NCI-H526 (cell line): ENCODE results near the gene KHK.

ENCODE experiments used
- DNase-seq, 2 experiments: peaks; one replicate each; lab custom pipeline; 2025; lab: John Stamatoyannopoulos, UW

The KHK gene

DNA sequence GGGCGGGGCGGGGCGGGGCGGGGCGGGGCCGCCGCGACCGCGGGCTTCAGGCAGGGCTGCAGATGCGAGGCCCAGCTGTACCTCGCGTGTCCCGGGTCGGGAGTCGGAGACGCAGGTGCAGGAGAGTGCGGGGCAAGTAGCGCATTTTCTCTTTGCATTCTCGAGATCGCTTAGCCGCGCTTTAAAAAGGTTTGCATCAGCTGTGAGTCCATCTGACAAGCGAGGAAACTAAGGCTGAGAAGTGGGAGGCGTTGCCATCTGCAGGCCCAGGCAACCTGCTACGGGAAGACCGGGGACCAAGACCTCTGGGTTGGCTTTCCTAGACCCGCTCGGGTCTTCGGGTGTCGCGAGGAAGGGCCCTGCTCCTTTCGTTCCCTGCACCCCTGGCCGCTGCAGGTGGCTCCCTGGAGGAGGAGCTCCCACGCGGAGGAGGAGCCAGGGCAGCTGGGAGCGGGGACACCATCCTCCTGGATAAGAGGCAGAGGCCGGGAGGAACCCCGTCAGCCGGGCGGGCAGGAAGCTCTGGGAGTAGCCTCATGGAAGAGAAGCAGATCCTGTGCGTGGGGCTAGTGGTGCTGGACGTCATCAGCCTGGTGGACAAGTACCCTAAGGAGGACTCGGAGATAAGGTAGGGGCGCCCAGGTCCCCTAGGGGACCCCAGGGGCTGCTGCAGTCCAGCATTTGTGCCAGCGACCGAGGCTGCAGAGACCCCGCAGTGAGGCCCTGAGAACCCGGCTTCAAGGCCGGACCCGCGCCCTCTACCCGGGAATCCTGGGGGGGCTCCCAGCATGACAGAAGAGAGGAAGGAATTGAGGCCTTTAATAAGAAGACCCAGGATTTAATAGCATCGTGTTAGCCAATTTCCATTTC is at the start of gene KHK:
KHK (plus strand) TSS at position 49 of the 870 bp plus-strand sequence; CDS start at position 537, 488 bp downstream.
- DNase-seq: peak; percentile 37 to 80

- no peak for DNase-seq
These were observed 48.6 kb upstream of the KHK start for GRCh38 chr2:27038012-27038411.

GRCh38 chr2:27038631-27039339 is 47.8 kb upstream of the KHK start:
- DNase-seq: no peak

- no peak for DNase-seq
These were observed 47.1 kb upstream of the KHK start for GRCh38 chr2:27039426-27039825.

DNA sequence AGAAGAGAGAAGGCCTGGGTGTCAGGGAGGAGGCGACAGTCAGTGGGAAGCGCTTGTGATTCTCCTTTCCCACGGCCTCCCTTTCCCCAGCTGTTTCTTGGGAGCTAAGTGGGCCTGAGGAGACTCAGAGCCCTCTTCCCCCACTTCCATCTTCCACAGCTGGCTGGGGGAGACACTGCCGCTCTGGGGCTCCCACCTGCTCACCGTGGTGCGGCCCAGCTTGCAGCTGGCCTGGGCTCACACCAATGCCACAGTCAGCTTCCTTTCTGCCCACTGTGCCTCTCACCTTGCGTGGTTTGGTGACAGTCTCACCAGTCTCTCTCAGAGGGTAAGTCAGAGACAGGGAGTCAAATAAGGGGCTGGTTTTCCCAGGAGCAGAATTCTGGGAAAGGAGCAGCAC is 46.7 kb upstream of the KHK start:
- no peak for DNase-seq

DNA sequence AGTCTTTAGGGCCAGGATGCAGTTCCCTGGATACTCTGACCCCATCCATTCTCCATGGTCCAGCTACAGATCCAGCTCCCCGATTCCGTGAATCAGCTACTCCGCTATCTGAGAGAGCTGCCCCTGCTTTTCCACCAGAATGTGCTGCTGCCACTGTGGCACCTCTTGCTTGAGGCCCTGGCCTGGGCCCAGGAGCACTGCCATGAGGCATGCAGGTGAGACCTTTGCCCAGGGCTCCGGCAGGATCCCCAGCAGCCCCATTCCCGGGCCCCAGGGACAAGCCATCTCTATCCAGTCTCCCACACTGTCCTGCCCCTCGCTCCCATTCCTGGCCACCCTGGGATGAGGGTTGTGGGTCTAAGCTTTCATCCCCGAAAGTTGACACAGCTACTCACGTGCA is 46.3 kb upstream of the KHK start:
- DNase-seq: no peak

- no peak for DNase-seq
These were observed 44.8 kb upstream of the KHK start for GRCh38 chr2:27041752-27042151.

DNA sequence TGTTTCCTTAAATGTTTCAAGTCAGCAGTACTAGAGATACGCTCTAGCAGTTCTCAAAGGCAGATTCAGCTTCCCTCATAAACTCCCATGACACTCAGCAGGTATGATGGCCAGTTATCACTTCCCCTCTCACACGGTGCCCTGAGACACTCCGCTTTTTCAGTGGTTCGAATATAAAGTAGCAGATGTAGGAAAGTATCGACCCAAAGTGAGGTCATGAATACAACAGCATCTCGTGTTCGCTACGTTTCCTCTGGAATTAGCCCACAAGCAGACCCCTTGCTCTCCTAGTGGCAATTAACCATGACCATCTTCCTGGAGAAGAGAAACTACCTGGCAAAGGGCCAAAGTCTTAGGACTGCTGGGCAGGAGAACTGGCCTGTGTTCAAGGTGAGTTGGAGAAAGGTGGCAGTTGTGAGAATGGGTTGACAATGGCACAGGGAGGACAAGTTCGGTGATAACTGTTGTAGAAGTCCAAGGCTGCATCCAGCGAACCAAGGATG is 44.4 kb upstream of the KHK start:
- DNase-seq: no peak

- no peak for DNase-seq
These were observed 43.5 kb upstream of the KHK start for GRCh38 chr2:27042985-27043634.

DNA sequence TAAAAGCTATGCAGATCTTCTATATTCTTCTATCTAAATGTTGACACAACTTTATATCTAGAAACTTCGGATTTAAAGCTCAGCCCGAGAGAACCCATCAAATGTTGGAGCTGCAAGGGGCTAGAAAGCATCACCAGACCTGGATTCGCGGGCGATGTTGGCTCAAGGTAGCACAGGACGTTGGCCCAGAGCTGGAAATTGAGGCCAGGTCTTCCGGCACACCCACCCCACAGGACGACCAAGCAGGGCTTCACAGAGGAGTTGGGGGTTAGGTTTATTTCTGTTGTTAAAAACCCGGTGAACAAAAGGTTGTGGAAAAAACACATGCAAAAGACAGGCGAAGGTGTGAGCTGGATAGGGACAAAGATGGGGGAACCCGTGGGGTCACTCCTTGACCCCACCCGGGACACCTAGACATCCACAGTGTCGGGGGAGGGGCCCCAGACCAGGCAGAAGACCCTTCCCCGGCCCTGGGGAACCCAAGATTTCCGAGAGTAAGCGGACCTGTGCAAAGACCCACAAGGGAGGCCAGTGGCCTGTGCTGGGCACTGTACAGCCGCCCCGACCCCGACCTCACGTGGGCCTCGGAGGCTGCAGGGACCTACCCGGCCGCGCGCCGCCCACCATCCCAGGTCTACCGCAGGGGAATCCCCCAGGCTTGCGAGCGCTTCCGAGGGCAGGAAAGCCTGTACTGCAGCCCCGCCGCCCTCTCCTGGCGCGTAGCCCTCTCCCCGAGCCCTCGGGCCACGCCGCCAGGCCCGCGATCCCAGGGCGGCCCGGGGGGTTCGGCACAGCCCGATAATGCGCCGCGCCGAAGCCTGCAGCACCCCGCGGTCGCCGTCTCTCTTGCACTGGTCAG is 36.9 kb upstream of the KHK start:
- DNase-seq: peak; percentile 36 to 53

GRCh38 chr2:27050281-27050995 is 36.1 kb upstream of the KHK start:
- DNase-seq: peak; percentile 93 to 96

- DNase-seq: peak; percentile 89 to 94
These were observed 35.3 kb upstream of the KHK start, which contains the start of gene AGBL5 for GRCh38 chr2:27050996-27051901. Gene AGBL5, plus strand, starts transcription at chr2:27051668. Its CDS starts 1,291 bp downstream, at chr2:27052959.

DNA sequence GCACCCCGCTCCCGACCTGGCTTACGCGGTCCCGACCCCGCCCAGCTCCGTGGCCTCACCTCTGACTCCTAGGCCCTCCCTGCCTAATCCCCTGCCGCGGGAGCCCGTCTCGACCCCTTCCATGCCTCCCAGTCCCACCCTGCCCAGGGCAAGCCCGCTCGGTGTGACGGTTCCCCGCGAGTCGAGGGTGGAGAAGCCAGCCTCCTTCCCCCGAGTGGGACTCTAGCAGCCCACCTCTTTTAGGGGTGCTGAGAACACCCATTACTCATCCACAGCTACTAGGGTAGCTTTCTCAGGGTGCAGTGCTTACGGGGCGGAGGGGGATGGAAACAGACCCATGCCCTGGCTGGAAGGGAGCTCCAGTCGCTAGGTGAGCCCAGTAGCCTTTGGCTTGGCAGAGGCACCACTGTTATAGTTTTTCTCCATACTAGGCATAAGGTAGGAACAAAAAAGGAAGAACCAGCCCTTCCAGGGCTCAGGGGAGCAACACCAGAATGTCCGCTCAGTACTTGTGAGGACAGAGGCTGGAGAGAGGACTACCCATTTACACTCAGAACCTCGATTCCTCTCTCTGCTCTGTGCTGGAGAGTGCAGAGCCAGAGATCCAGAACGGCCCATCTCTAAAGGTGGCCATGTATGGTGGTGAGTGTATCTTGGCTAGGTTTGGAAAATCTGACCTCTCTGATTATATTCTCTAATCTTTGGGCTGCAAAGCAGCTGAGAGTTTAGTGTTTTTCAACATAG is 34.5 kb upstream of the KHK start:
- no peak for DNase-seq

- no peak for DNase-seq
These were observed 33.3 kb upstream of the KHK start for GRCh38 chr2:27053321-27053720.

- DNase-seq: no peak
These were observed 32.8 kb upstream of the KHK start for GRCh38 chr2:27053776-27054175.

- DNase-seq: no peak
These were observed 31.9 kb upstream of the KHK start for GRCh38 chr2:27054721-27055120.

DNA sequence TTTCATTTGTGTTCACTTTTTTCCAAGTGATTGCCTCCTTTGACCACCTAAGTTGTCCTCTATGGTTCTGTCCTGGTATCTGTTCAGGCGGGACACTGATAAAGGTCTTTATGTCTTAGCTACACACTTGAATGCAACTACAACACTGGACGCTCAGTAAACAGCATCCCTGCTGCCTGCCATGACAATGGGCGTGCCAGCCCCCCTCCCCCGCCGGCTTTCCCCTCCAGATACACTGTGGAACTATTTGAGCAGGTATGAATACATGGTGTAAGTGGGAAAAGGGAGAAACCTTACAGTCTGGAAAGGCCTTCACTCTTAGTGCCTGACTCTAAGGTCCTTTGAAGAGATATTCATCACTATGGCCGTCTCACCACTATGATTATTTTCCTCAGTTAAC is 29.4 kb upstream of the KHK start:
- DNase-seq: no peak

DNA sequence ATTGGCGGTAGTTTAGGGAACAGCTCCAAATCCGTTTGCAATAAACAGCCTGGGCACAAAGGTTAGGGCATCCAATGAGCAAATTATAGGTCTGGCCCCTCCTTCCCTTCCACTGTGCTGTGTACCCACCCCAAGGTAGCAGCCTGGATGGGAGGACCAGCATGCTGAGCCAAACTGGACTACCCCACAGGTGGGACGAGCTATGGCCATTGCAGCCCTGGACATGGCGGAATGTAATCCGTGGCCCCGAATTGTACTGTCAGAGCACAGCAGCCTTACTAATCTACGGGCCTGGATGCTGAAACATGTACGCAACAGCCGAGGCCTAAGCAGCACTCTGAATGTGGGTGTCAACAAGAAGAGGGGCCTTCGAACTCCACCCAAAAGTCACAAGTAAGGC is 28.4 kb upstream of the KHK start:
- no peak for DNase-seq
